Endothelial cell of umbilical vein (primary cell): ENCODE data around the gene GPR161. TPM values are rescaled to one million over a fixed set of nuclear protein-coding genes. Genes with fewer than 3 reads are reported as not detected.
"Not testable (repeated sequence)": the region's sequence is repeated elsewhere in the genome, so short reads cannot be mapped to it uniquely, and the experiment has no call there.

Experiments
- BruUV-seq: library from RNA; stranded (reverse); fragments of 400-500 nt; replicated peaks from 2 replicates; lab custom pipeline; 2021; lab: Mats Ljungman, UMichigan
- CTCF ChIA-PET: fragments of 300-600, 350-600 bp; sonication (Branson Sonifier 250); formaldehyde crosslinking; loops from one replicate; lab custom pipeline; 2021; ENCODE audit warnings: antibody characterized with exemption, inconsistent platforms; lab: Charles Lee
- POLR2A ChIA-PET: fragments of 300-600, 350-600 bp; sonication (Branson Sonifier 250); formaldehyde crosslinking; loops from one replicate; lab custom pipeline; 2021; ENCODE audit warnings: antibody characterized with exemption, inconsistent platforms; lab: Charles Lee
- DNase-seq: peaks from one replicate; pipeline ENCODE4 v3.0.0-alpha.2; 2011; ENCODE audit warnings: low read depth, low spot score
- FAIRE-seq: peaks from 2 replicates; lab custom pipeline; 2011; peaks lifted over from hg19 to GRCh38; lab: Jason Lieb, UNC
- H2AFZ ChIP-seq: 2 replicates; pipeline ENCODE4 v1.6.0; 2012; ENCODE audit warnings: low read depth, low read length, control low read depth, inconsistent platforms
- H3K27ac ChIP-seq: 2 replicates; pipeline ENCODE4 v1.5.1; 2011; ENCODE audit warnings: low read depth, mild to moderate bottlenecking, control low read depth, low read length, moderate library complexity; ENCODE audit not compliant: insufficient read depth
- H3K27me3 ChIP-seq, 2 experiments: 2 replicates each; pipeline versions ENCODE4 v1.6.0 to v1.6.1; 2011; ENCODE audit warnings: low read length in 2 of 2, mixed read lengths in 1 of 2; ENCODE audit not compliant: control insufficient read depth in 2 of 2, insufficient read depth in 2 of 2
- H3K36me3 ChIP-seq, 2 experiments: 2 replicates in 1 of 2; 3 replicates in 1 of 2; pipeline ENCODE4 v1.5.1; 2011; ENCODE audit warnings: low read length in 2 of 2, mild to moderate bottlenecking in 1 of 2, moderate library complexity in 1 of 2; ENCODE audit not compliant: control insufficient read depth in 2 of 2, insufficient read depth in 2 of 2; ENCODE audit errors: extremely low read depth in 1 of 2
- H3K4me1 ChIP-seq: 3 replicates; pipeline ENCODE4 v1.5.1; 2011; ENCODE audit warnings: mild to moderate bottlenecking, low read length; ENCODE audit not compliant: control insufficient read depth, insufficient read depth; ENCODE audit errors: extremely low read depth
- H3K4me2 ChIP-seq: 2 replicates; pipeline ENCODE4 v1.6.1; 2011; ENCODE audit warnings: low read length, control low read depth, mixed read lengths; ENCODE audit not compliant: insufficient read depth
- H3K4me3 ChIP-seq, 3 experiments: fragments of 200-600 bp in 1 of 3; sonication (generic), shearing (Covaris generic) in 1 of 3; replicated peaks in 1 of 3; 2 replicates each; pipeline ENCODE4 v1.5.1; 2011 to 2016; ENCODE audit warnings: control low read depth in 3 of 3, low read length in 3 of 3, mild to moderate bottlenecking in 2 of 3, inconsistent platforms in 1 of 3, low read depth in 1 of 3, moderate library complexity in 1 of 3; ENCODE audit not compliant: insufficient read depth in 1 of 3
- H3K79me2 ChIP-seq: 2 replicates; pipeline ENCODE4 v1.6.0; 2012; ENCODE audit warnings: low read length, inconsistent platforms; ENCODE audit not compliant: control insufficient read depth, insufficient read depth
- H3K9ac ChIP-seq: replicated peaks from 2 replicates; pipeline ENCODE3; 2011; ENCODE audit warnings: low read length, control low read depth; ENCODE audit not compliant: insufficient read depth; ENCODE audit errors: extremely low read depth
- H3K9me1 ChIP-seq: replicated peaks from 3 replicates; pipeline ENCODE4 v1.6.0; 2011; ENCODE audit warnings: mild to moderate bottlenecking, low read length; ENCODE audit not compliant: control insufficient read depth, insufficient read depth; ENCODE audit errors: extremely low read depth
- H3K9me3 ChIP-seq: replicated peaks from 2 replicates; pipeline ENCODE4 v1.5.1; 2012; ENCODE audit warnings: low read length, inconsistent platforms; ENCODE audit not compliant: control insufficient read depth, insufficient read depth
- H4K20me1 ChIP-seq: replicated peaks from 2 replicates; pipeline ENCODE3; 2011; ENCODE audit warnings: mild to moderate bottlenecking, low read length; ENCODE audit not compliant: control insufficient read depth, insufficient read depth; ENCODE audit errors: extremely low read depth
- CTCF ChIP-seq, 2 donors: IDR thresholded peaks; 1 replicate in 1 of 2; 2 replicates in 1 of 2; pipeline ENCODE4 v1.5.1; 2011; ENCODE audit warnings: low read length in 2 of 2, mild to moderate bottlenecking in 2 of 2, moderate library complexity in 2 of 2, control low read depth in 1 of 2, inconsistent platforms in 1 of 2, low read depth in 1 of 2; ENCODE audit not compliant: insufficient read depth in 1 of 2; ENCODE audit errors: extremely low read depth in 1 of 2
- EZH2 ChIP-seq: IDR thresholded peaks from 2 replicates; pipeline ENCODE4 v1.6.1; 2012; ENCODE audit warnings: borderline replicate concordance, low read depth, mild to moderate bottlenecking, moderate library complexity, low read length, inconsistent platforms; ENCODE audit not compliant: severe bottlenecking
- FOS ChIP-seq: IDR thresholded peaks from 2 replicates; pipeline ENCODE4 v1.6.1; 2011; ENCODE audit warnings: mild to moderate bottlenecking, low read length, moderate library complexity, borderline replicate concordance; ENCODE audit not compliant: insufficient read depth
- GATA2 ChIP-seq: IDR thresholded peaks from 2 replicates; pipeline ENCODE4 v1.7.0; 2011; ENCODE audit warnings: low read depth, mild to moderate bottlenecking, moderate library complexity, mixed read lengths, low read length; ENCODE audit not compliant: insufficient read length, insufficient read depth
- JUN ChIP-seq: IDR thresholded peaks from 2 replicates; pipeline ENCODE4 v1.6.1; 2011; ENCODE audit warnings: borderline replicate concordance, low read depth; ENCODE audit not compliant: insufficient read length, insufficient read depth
- MAX ChIP-seq: IDR thresholded peaks from 2 replicates; pipeline ENCODE4 v1.6.1; 2011; ENCODE audit not compliant: insufficient read depth, insufficient read length
- MYC ChIP-seq: IDR thresholded peaks from one replicate; pipeline ENCODE4 v1.6.1; 2011; ENCODE audit warnings: mild to moderate bottlenecking, low read depth, low read length
- POLR2A ChIP-seq: IDR thresholded peaks from 2 replicates; pipeline ENCODE4 v1.6.1; 2012; ENCODE audit warnings: low read depth, mild to moderate bottlenecking, control low read depth, low read length
- POLR2AphosphoS5 ChIP-seq: IDR thresholded peaks from 2 replicates; pipeline ENCODE4 v1.6.1; 2012; ENCODE audit warnings: low read depth, mild to moderate bottlenecking, control low read depth, low read length, moderate library complexity; ENCODE audit not compliant: insufficient read depth
- dilution Hi-C: fragments of 300-500 bp; cut with MboI; formaldehyde crosslinking; loops from one replicate; pipeline ENCODE4 v1.15.0; 2019; ENCODE audit warnings: low sequenced_read_pairs; ENCODE audit not compliant: extremely low pct_ligation_motif_present
- intact Hi-C: fragments of 100-400 bp; cut with micrococcal nuclease; formaldehyde crosslinking; loops from one replicate; pipeline ENCODE4 v1.10.0; 2022
- polyA plus RNA-seq, 4 experiments: library from polyadenylated mRNA; depleted of rRNA in 3 of 4; stranded (reverse) in 3 of 4; unstranded in 1 of 4; fragments of >200 nt; gene quantifications; 2 replicates each; pipeline versions ENCODE4 v1.2.1 to v1.2.3, GENCODE V29; 2011 to 2012; ENCODE audit warnings: missing spikeins in 1 of 4
- total RNA-seq: library from RNA; stranded (reverse); gene quantifications from 2 replicates; pipeline ENCODE4 v1.2.3, GENCODE V29; 2021

The GPR161 gene
- total and polyA plus RNA-seq, 2 donors (not counting 3 experiments of a cell fraction or from before 2014, with no cell fraction given), result 34.7 to 36.5 TPM

GRCh38 chr1:168155910-168156309 is 19.2 kb upstream of the GPR161 start:
- H3K79me2 ChIP-seq, result no peaks in the 10 kb centered on the region
- no peaks in the 10 kb centered on the region for H3K9me3 ChIP-seq
- TF ChIP-seq EZH2 (no peak), CTCF (IDR thresholded peaks at IDR 0.05; ENCODE audit: extremely low read depth in 1 of 2, insufficient read depth in 1 of 2, low read depth in 1 of 2, low read length in 2 of 2) (no peak), FOS (no peak), MAX (no peak), JUN (no peak), GATA2 (no peak), MYC (no peak), POLR2AphosphoS5 (no peak), POLR2A (no peak)
- no peak overlapping the region for H3K9ac ChIP-seq
- no peaks in the 10 kb centered on the region for H3K36me3 ChIP-seq
- no peak for DNase-seq
- H3K4me1 ChIP-seq, result no peaks in the 10 kb centered on the region
- CTCF ChIA-PET, result no interaction called here
- dilution Hi-C loops (no loop called here), intact Hi-C loops (no loop called here)
- no TSS peak for BruUV-seq
- no peak for FAIRE-seq
- H3K9me1 ChIP-seq, result no peaks in the 10 kb centered on the region
- no peak overlapping the region for H3K4me2 ChIP-seq
- no peak overlapping the region for H2AFZ ChIP-seq
- H3K27me3 ChIP-seq, result no peaks in the 10 kb centered on the region
- H3K27ac ChIP-seq, result no peak overlapping the region
- no peak overlapping the region for H3K4me3 ChIP-seq
- POLR2A ChIA-PET, result no interaction called here
- no peaks in the 10 kb centered on the region for H4K20me1 ChIP-seq

- H3K9me3 ChIP-seq, H3K27ac ChIP-seq, dilution Hi-C loops, H3K27me3 ChIP-seq, H2AFZ ChIP-seq, H3K36me3 ChIP-seq, H3K4me1 ChIP-seq, BruUV-seq, H3K4me3 ChIP-seq, H3K9ac ChIP-seq, DNase-seq, H4K20me1 ChIP-seq, H3K4me2 ChIP-seq, H3K9me1 ChIP-seq, CTCF ChIA-PET, FAIRE-seq, POLR2A ChIA-PET, H3K79me2 ChIP-seq, intact Hi-C loops: not testable (repeated sequence)
These were observed 18.0 kb upstream of the GPR161 start for GRCh38 chr1:168154707-168155106.
